Prostate gland (tissue), 2 donors: ENCODE data around the gene ADGRL3. TPM values are rescaled to one million over a fixed set of nuclear protein-coding genes. Genes with fewer than 3 reads are reported as not detected.

Experiments
- DNase-seq: peaks from one replicate; pipeline ENCODE4 v3.0.0-alpha.2; 2019; ENCODE audit warnings: low spot score
- H3K27ac ChIP-seq, 2 donors: fragments of 200-600 bp; sonication (generic); 2 replicates each; pipeline ENCODE4 v1.5.1; 2017 to 2019
- H3K27me3 ChIP-seq: fragments of 200-600 bp; sonication (generic); replicated peaks from 2 replicates; pipeline ENCODE4 v1.5.1; 2019; ENCODE audit not compliant: insufficient read depth
- H3K36me3 ChIP-seq, 2 donors: fragments of 200-600 bp; sonication (generic); 1 replicate in 1 of 2; 2 replicates in 1 of 2; pipeline versions ENCODE4 v1.5.1 to v1.8.1; 2017 to 2019
- H3K4me1 ChIP-seq: fragments of 200-600 bp; sonication (generic); replicated peaks from 2 replicates; pipeline ENCODE4 v1.5.1; 2019
- H3K4me3 ChIP-seq, 2 donors: fragments of 200-600 bp; sonication (generic); 2 replicates each; pipeline ENCODE4 v1.5.1; 2017 to 2019
- H3K9me3 ChIP-seq: fragments of 200-600 bp; sonication (generic); 2 replicates; pipeline ENCODE4 v1.5.1; 2017
- CTCF ChIP-seq, 4 experiments: fragments of 200-600 bp in 2 of 4; fragments of 450-650 bp in 2 of 4; sonication (generic) in 2 of 4; IDR thresholded peaks; 1 replicate in 3 of 4; 2 replicates in 1 of 4; pipeline ENCODE4 v1.5.1; 2016 to 2019; ENCODE audit warnings: antibody characterized with exemption in 4 of 4, mild to moderate bottlenecking in 2 of 4, moderate library complexity in 2 of 4
- POLR2A ChIP-seq: fragments of 450-650 bp; IDR thresholded peaks from one replicate; pipeline ENCODE4 v1.6.1; 2016; ENCODE audit warnings: antibody characterized with exemption, mild to moderate bottlenecking
- POLR2AphosphoS5 ChIP-seq: sonication (generic); formaldehyde crosslinking; IDR thresholded peaks from one replicate; pipeline ENCODE4 v1.6.1; 2017; ENCODE audit warnings: antibody characterized with exemption
- WGBS: methylation state at CpG from one replicate; pipeline ENCODE4 v1.1.5; 2018; 5-methylcytosine and 5-hydroxymethylcytosine counted together
- intact Hi-C: fragments of 100-400 bp; cut with DNase I; formaldehyde crosslinking; loops from one replicate; pipeline ENCODE4 v1.14.2; 2022
- total RNA-seq, 2 donors: library from RNA; depleted of rRNA; stranded (reverse); fragments of >200 nt; gene quantifications; one replicate each; pipeline ENCODE4 v1.1.0, GENCODE V29; 2016

The ADGRL3 gene
- total RNA-seq, 2 donors from 2014 or later: 1.7 to 23.5 TPM

GRCh38 chr4:61243962-61244361 lies 43.8 kb downstream of the ADGRL3 start:
- no peaks in the 10 kb centered on the region for H3K9me3 ChIP-seq
- DNase-seq: no peak
- WGBS: 5% methylated on average over 2 of the region's 2 CpGs

GRCh38 chr4:61245069-61245714 lies 45.1 kb downstream of the ADGRL3 start:
- H3K4me3 ChIP-seq: no peak overlapping the region
- 68% methylated on average over 4 of the region's 4 CpGs for WGBS
- TF ChIP-seq POLR2A (no peak), POLR2AphosphoS5 (no peak), CTCF (IDR thresholded peaks at IDR 0.05) (no peak)
- H3K9me3 ChIP-seq: no peaks in the 10 kb centered on the region
- H3K36me3 ChIP-seq: no peaks in the 10 kb centered on the region
- H3K4me1 ChIP-seq: no peaks in the 10 kb centered on the region
- H3K27me3 ChIP-seq: no peaks in the 10 kb centered on the region
- H3K27ac ChIP-seq: no peak overlapping the region
- no peak for DNase-seq
- intact Hi-C loops: no loop called here

More at GRCh38 chr4:61243962-61244361, 43.8 kb downstream of the ADGRL3 start:
- H3K27me3 ChIP-seq: no peaks in the 10 kb centered on the region
- TF ChIP-seq POLR2A (no peak), CTCF (IDR thresholded peaks at IDR 0.05) (no peak), POLR2AphosphoS5 (no peak)
- H3K27ac ChIP-seq: no peak overlapping the region
- intact Hi-C loops: no loop called here
- no peaks in the 10 kb centered on the region for H3K36me3 ChIP-seq
- H3K4me3 ChIP-seq: no peak overlapping the region
- H3K4me1 ChIP-seq: no peaks in the 10 kb centered on the region

GRCh38 chr4:61246034-61246433 lies 45.9 kb downstream of the ADGRL3 start:
- intact Hi-C loops: no loop called here
- Histone ChIP-seq H3K9me3 (no peaks in the 10 kb centered on the region), H3K27me3 (no peaks in the 10 kb centered on the region), H3K27ac (no peak overlapping the region), H3K36me3 (no peaks in the 10 kb centered on the region), H3K4me3 (no peak overlapping the region), H3K4me1 (no peaks in the 10 kb centered on the region)
- 77% methylated on average over 1 of the region's 1 CpG for WGBS
- no peak for TF ChIP-seq CTCF (IDR thresholded peaks at IDR 0.05)
- TF ChIP-seq POLR2A: no peak
- no peak for TF ChIP-seq POLR2AphosphoS5
- DNase-seq: no peak

GRCh38 chr4:61248705-61249104 lies 48.6 kb downstream of the ADGRL3 start:
- no peaks in the 10 kb centered on the region for H3K9me3 ChIP-seq
- TF ChIP-seq CTCF (IDR thresholded peaks at IDR 0.05) (no peak), POLR2AphosphoS5 (no peak), POLR2A (no peak)
- H3K36me3 ChIP-seq: no peaks in the 10 kb centered on the region
- no peak for DNase-seq
- WGBS: 76% methylated on average over 8 of the region's 8 CpGs
- no peak overlapping the region for H3K27ac ChIP-seq
- intact Hi-C loops: no loop called here
- no peaks in the 10 kb centered on the region for H3K27me3 ChIP-seq
- H3K4me1 ChIP-seq: no peaks in the 10 kb centered on the region
- no peak overlapping the region for H3K4me3 ChIP-seq

GRCh38 chr4:61251129-61251528 lies 51.0 kb downstream of the ADGRL3 start:
- no peaks in the 10 kb centered on the region for H3K27me3 ChIP-seq
- H3K27ac ChIP-seq: no peak overlapping the region
- DNase-seq: no peak
- no peaks in the 10 kb centered on the region for H3K36me3 ChIP-seq
- no peaks in the 10 kb centered on the region for H3K9me3 ChIP-seq
- no peak for TF ChIP-seq CTCF (IDR thresholded peaks at IDR 0.05)
- TF ChIP-seq POLR2A: no peak
- no peak for TF ChIP-seq POLR2AphosphoS5
- WGBS: 84% methylated on average over 6 of the region's 6 CpGs
- H3K4me1 ChIP-seq: no peaks in the 10 kb centered on the region
- intact Hi-C loops: no loop called here
- H3K4me3 ChIP-seq: no peak overlapping the region
